HEK293 (cell line): ENCODE measurements around the gene EHD1.

ENCODE experiments used
- CTCF ChIA-PET: fragments of 350-600 bp; formaldehyde crosslinking; extraction: SDS; loops from one replicate; lab custom pipeline; 2021; ENCODE audit warnings: antibody characterized with exemption; lab: Yijun Ruan, JAX
- POLR2A ChIA-PET: fragments of 300-600 bp; formaldehyde crosslinking; extraction: SDS; loops from one replicate; lab custom pipeline; 2020; ENCODE audit warnings: antibody characterized with exemption, inconsistent platforms; lab: Yijun Ruan, JAX
- H3K27ac ChIP-seq: fragments of 200-500 bp; sonication (Bioruptor generic); 2 replicates; pipeline ENCODE4 v1.5.1; 2014; ENCODE audit warnings: low read depth, low read length, control low read depth, inconsistent platforms; ENCODE audit errors: extremely low read depth
- H3K36me3 ChIP-seq, 2 experiments: fragments of 200-500 bp in 1 of 2; sonication (Bioruptor generic) in 1 of 2; 1 replicate in 1 of 2; 2 replicates in 1 of 2; pipeline ENCODE4 v1.5.1; 2014 to 2017; ENCODE audit warnings: inconsistent platforms in 2 of 2, low read length in 2 of 2; ENCODE audit not compliant: control insufficient read depth in 2 of 2, insufficient read depth in 1 of 2
- H3K4me1 ChIP-seq: fragments of 200-500 bp; sonication (Bioruptor generic); 2 replicates; pipeline ENCODE4 v1.5.1; 2014; ENCODE audit warnings: mild to moderate bottlenecking, low read length, inconsistent platforms; ENCODE audit not compliant: control insufficient read depth, insufficient read depth
- H3K4me3 ChIP-seq: 2 replicates; pipeline ENCODE4 v1.5.1; 2011; ENCODE audit warnings: low read depth, mild to moderate bottlenecking, control low read depth, low read length, moderate library complexity
- H3K9me3 ChIP-seq: fragments of 200-500 bp; sonication (Bioruptor generic); 2 replicates; pipeline ENCODE4 v1.5.1; 2014; ENCODE audit warnings: low read depth, low read length, inconsistent platforms; ENCODE audit not compliant: control insufficient read depth, insufficient read depth
- EGR2 ChIP-seq: fragments of 450-650 bp; formaldehyde crosslinking; IDR thresholded peaks from 2 replicates; pipeline ENCODE4 v1.5.1; 2016; ENCODE audit warnings: low read depth, missing biosample characterization, missing genetic modification characterization
- GLIS2 ChIP-seq: fragments of 450-650 bp; formaldehyde crosslinking; IDR thresholded peaks from 2 replicates; pipeline ENCODE4 v1.5.1; 2016; ENCODE audit warnings: missing biosample characterization, missing genetic modification characterization
- IKZF3 ChIP-seq: fragments of 450-650 bp; IDR thresholded peaks from 2 replicates; pipeline ENCODE4 v1.5.0; 2018; ENCODE audit warnings: missing biosample characterization, mild to moderate bottlenecking, missing genetic modification characterization, moderate library complexity
- KLF16 ChIP-seq: fragments of 450-650 bp; formaldehyde crosslinking; IDR thresholded peaks from 2 replicates; pipeline ENCODE4 v1.5.1; 2017; ENCODE audit warnings: missing biosample characterization, missing genetic modification characterization
- PATZ1 ChIP-seq: fragments of 450-650 bp; formaldehyde crosslinking; IDR thresholded peaks from 2 replicates; pipeline ENCODE4 v1.5.1; 2016; ENCODE audit warnings: missing biosample characterization, missing genetic modification characterization
- PRDM1 ChIP-seq: fragments of 450-650 bp; formaldehyde crosslinking; IDR thresholded peaks from 2 replicates; pipeline ENCODE4; 2016; ENCODE audit warnings: missing biosample characterization, missing genetic modification characterization
- ZBTB11 ChIP-seq: fragments of 450-650 bp; formaldehyde crosslinking; conservative IDR thresholded peaks from 2 replicates; pipeline ENCODE4 v1.5.1; 2016; ENCODE audit warnings: low read depth, missing biosample characterization, missing genetic modification characterization
- ZBTB21 ChIP-seq: fragments of 450-650 bp; formaldehyde crosslinking; IDR thresholded peaks from 2 replicates; pipeline ENCODE4 v1.5.1; 2017; ENCODE audit warnings: missing biosample characterization, missing genetic modification characterization
- ZFHX2 ChIP-seq: fragments of 450-650 bp; formaldehyde crosslinking; conservative IDR thresholded peaks from 2 replicates; pipeline ENCODE4 v1.5.1; 2016; ENCODE audit warnings: missing biosample characterization, missing genetic modification characterization
- ZNF121 ChIP-seq: fragments of 450-650 bp; formaldehyde crosslinking; IDR thresholded peaks from 2 replicates; pipeline ENCODE4 v1.5.1; 2016; ENCODE audit warnings: missing biosample characterization, missing genetic modification characterization
- ZNF366 ChIP-seq: fragments of 450-650 bp; formaldehyde crosslinking; conservative IDR thresholded peaks from 2 replicates; pipeline ENCODE4 v1.5.1; 2016; ENCODE audit warnings: missing biosample characterization, missing genetic modification characterization
- ZNF449 ChIP-seq: fragments of 450-650 bp; formaldehyde crosslinking; IDR thresholded peaks from 2 replicates; pipeline ENCODE4 v1.5.1; 2017; ENCODE audit warnings: missing biosample characterization, mild to moderate bottlenecking, missing genetic modification characterization, moderate library complexity
- ZNF623 ChIP-seq: fragments of 450-650 bp; formaldehyde crosslinking; IDR thresholded peaks from 2 replicates; pipeline ENCODE4 v1.5.1; 2016; ENCODE audit warnings: missing biosample characterization, missing genetic modification characterization
- ZNF639 ChIP-seq: fragments of 450-650 bp; formaldehyde crosslinking; IDR thresholded peaks from 2 replicates; pipeline ENCODE4 v1.5.1; 2016; ENCODE audit warnings: missing biosample characterization, missing genetic modification characterization
- ZNF664 ChIP-seq: fragments of 450-650 bp; formaldehyde crosslinking; IDR thresholded peaks from 2 replicates; pipeline ENCODE4 v1.5.1; 2016; ENCODE audit warnings: missing biosample characterization, missing genetic modification characterization
- ZNF701 ChIP-seq: fragments of 450-650 bp; formaldehyde crosslinking; IDR thresholded peaks from 2 replicates; pipeline ENCODE4 v1.5.1; 2016; ENCODE audit warnings: missing biosample characterization, missing genetic modification characterization
- ZNF791 ChIP-seq: fragments of 450-650 bp; formaldehyde crosslinking; IDR thresholded peaks from 2 replicates; pipeline ENCODE4 v1.5.1; 2016; ENCODE audit warnings: missing biosample characterization, missing genetic modification characterization

The EHD1 gene

GRCh38 chr11:64826578-64827450, 51.6 kb downstream of the EHD1 start:
- peaks cover 0 to 4% of the 10 kb centered on the region in 2 experiments; a peak in 2 of 3 replicates for H3K36me3 ChIP-seq
- ChIA-PET POLR2A (interaction anchor here (0.7 to 1.0 kb wide), 2 partner anchors 16 to 479 kb away, joined by 3 read pairs; partner anchors contain the start of gene MEN1), CTCF (interaction anchor here (1.2 kb wide), 1 partner anchor 38 kb away, joined by 3 read pairs; no protein-coding TSS in a partner anchor)
- H3K27ac ChIP-seq, result no peak overlapping the region
- H3K9me3 ChIP-seq, result no peaks in the 10 kb centered on the region
- no peak for TF ChIP-seq ZNF664 (tag by site-specific recombination)
- peak; percentile 71 for TF ChIP-seq EGR2
- peak; percentile 74 for TF ChIP-seq ZFHX2 (tag by site-specific recombination)
- H3K4me3 ChIP-seq, result no peak overlapping the region
- no peaks in the 10 kb centered on the region for H3K4me1 ChIP-seq

- Histone ChIP-seq H3K9me3 (no peaks in the 10 kb centered on the region), H3K36me3 (no peaks in the 10 kb centered on the region; a peak in 1 of 3 replicates), H3K4me1 (no peaks in the 10 kb centered on the region), H3K4me3 (no peak overlapping the region), H3K27ac (no peak overlapping the region)
- ChIA-PET POLR2A (interaction anchor here (0.7 to 1.0 kb wide), 2 partner anchors 16 to 478 kb away, joined by 3 read pairs; partner anchors contain the start of gene MEN1), CTCF (interaction anchor here (0.7 to 0.8 kb wide), 2 partner anchors 12 to 17 kb away, joined by 3 to 6 read pairs; no protein-coding TSS in a partner anchor)
- no peak for TF ChIP-seq ZBTB21 (tag by site-specific recombination)
These were observed 52.4 kb downstream of the EHD1 start for GRCh38 chr11:64826062-64826461.

- Histone ChIP-seq H3K36me3 (no peaks in the 10 kb centered on the region; a peak in 1 of 3 replicates), H3K4me1 (no peaks in the 10 kb centered on the region), H3K9me3 (no peaks in the 10 kb centered on the region), H3K4me3 (no peak overlapping the region), H3K27ac (no peak overlapping the region)
- peak; percentile 61 for TF ChIP-seq ZNF366
- TF ChIP-seq ZNF121, result no peak
- no peak for TF ChIP-seq ZNF791 (tag by site-specific recombination)
- 0 out of 2 replicates have a peak, but pooled peaks have one; percentile 24 for TF ChIP-seq PRDM1 (tag by site-specific recombination)
- peak; percentile 73; the same call in 1 of the 2 replicates for TF ChIP-seq EGR2
- ChIA-PET POLR2A (no interaction called here), CTCF (no interaction called here)
These were observed 54.8 kb downstream of the EHD1 start for GRCh38 chr11:64823568-64824119.

- no peak overlapping the region for H3K4me3 ChIP-seq
- ChIA-PET POLR2A (interaction anchor here (0.7 kb wide), 1 partner anchor 11 kb away, joined by 4 read pairs; no protein-coding TSS in a partner anchor), CTCF (interaction anchor here (0.7 kb wide), 1 partner anchor 8 kb away, joined by 4 read pairs; no protein-coding TSS in a partner anchor)
- no peaks in the 10 kb centered on the region for H3K4me1 ChIP-seq
- H3K9me3 ChIP-seq, result no peaks in the 10 kb centered on the region
- H3K27ac ChIP-seq, result no peak overlapping the region
- TF ChIP-seq ZNF639 (tag by site-specific recombination) (no peak), PATZ1 (tag by site-specific recombination) (no peak), GLIS2 (tag by site-specific recombination) (no peak), ZBTB11 (tag by site-specific recombination) (no peak), IKZF3 (tag by site-specific recombination) (no peak), ZNF449 (no peak), KLF16 (tag by site-specific recombination) (no peak), ZNF701 (tag by site-specific recombination) (no peak), ZNF664 (tag by site-specific recombination) (no peak), ZNF623 (tag by site-specific recombination) (no peak)
- no peaks in the 10 kb centered on the region for H3K36me3 ChIP-seq
These were observed 60.9 kb downstream of the EHD1 start for GRCh38 chr11:64817476-64817875.
